ENCODE measurements around the gene CFAP61.
A peak's percentile ranks its signal among the peaks of the same experiment; 100 is the strongest.
"Not testable (repeated sequence)": the region's sequence is repeated elsewhere in the genome, so short reads cannot be mapped to it uniquely, and the experiment has no call there.

The CFAP61 gene

GRCh38 chr20:20052074-20052970 is at the start of gene CFAP61, which contains the start of gene CRNKL1:
TSS of gene CFAP61 (plus strand) at chr20:20052532. CDS start at chr20:20056654, 4,122 bp downstream.
TSS of gene CRNKL1 (minus strand) at chr20:20052466. CDS start at chr20:20052342, 124 bp downstream.
- DNase-seq (ENCODE audit: low read depth), result peak; percentile 93

- DNase-seq (ENCODE audit: low read depth), result no peak
These were observed 49.0 kb upstream of the CFAP61 start for GRCh38 chr20:20003031-20003954.

GRCh38 chr20:20003955-20004322 is 48.4 kb upstream of the CFAP61 start:
- DNase-seq (ENCODE audit: low read depth), result not testable (repeated sequence)

GRCh38 chr20:20005342-20005741 is 47.0 kb upstream of the CFAP61 start:
- DNase-seq (ENCODE audit: low read depth), result no peak

GRCh38 chr20:20009784-20010253 is 42.5 kb upstream of the CFAP61 start:
- no peak for DNase-seq (ENCODE audit: low read depth)

- DNase-seq (ENCODE audit: low read depth), result no peak
These were observed 41.5 kb upstream of the CFAP61 start for GRCh38 chr20:20010639-20011500.

GRCh38 chr20:20012541-20012940 is 39.8 kb upstream of the CFAP61 start:
- DNase-seq (ENCODE audit: low read depth), result no peak

- no peak for DNase-seq (ENCODE audit: low read depth)
These were observed 37.7 kb upstream of the CFAP61 start for GRCh38 chr20:20014659-20015058.

GRCh38 chr20:20017001-20017843 is 35.1 kb upstream of the CFAP61 start, which contains the start of gene NAA20:
TSS of gene NAA20 (plus strand) at chr20:20017362. CDS start at chr20:20017397, 35 bp downstream.
- DNase-seq (ENCODE audit: low read depth), result peak; percentile 89

- DNase-seq (ENCODE audit: low read depth), result no peak
These were observed 34.5 kb upstream of the CFAP61 start for GRCh38 chr20:20017844-20018185.

- DNase-seq (ENCODE audit: low read depth), result no peak
These were observed 34.0 kb upstream of the CFAP61 start for GRCh38 chr20:20018366-20018765.

GRCh38 chr20:20019123-20019522 is 33.2 kb upstream of the CFAP61 start:
- DNase-seq (ENCODE audit: low read depth), result no peak

- DNase-seq (ENCODE audit: low read depth), result no peak
These were observed 31.4 kb upstream of the CFAP61 start for GRCh38 chr20:20020908-20021307.

GRCh38 chr20:20021835-20022234 is 30.5 kb upstream of the CFAP61 start:
- no peak for DNase-seq (ENCODE audit: low read depth)

- no peak for DNase-seq (ENCODE audit: low read depth)
These were observed 29.8 kb upstream of the CFAP61 start for GRCh38 chr20:20022498-20022897.

- DNase-seq (ENCODE audit: low read depth), result no peak
These were observed 28.9 kb upstream of the CFAP61 start for GRCh38 chr20:20023395-20023794.

GRCh38 chr20:20024942-20025341 is 27.4 kb upstream of the CFAP61 start:
- no peak for DNase-seq (ENCODE audit: low read depth)

GRCh38 chr20:20027284-20027683 is 25.0 kb upstream of the CFAP61 start:
- no peak for DNase-seq (ENCODE audit: low read depth)

- DNase-seq (ENCODE audit: low read depth), result no peak
These were observed 20.5 kb upstream of the CFAP61 start for GRCh38 chr20:20031790-20032189.

GRCh38 chr20:20034486-20034885 is 17.8 kb upstream of the CFAP61 start:
- DNase-seq (ENCODE audit: low read depth), result no peak

- no peak for DNase-seq (ENCODE audit: low read depth)
These were observed 15.6 kb upstream of the CFAP61 start for GRCh38 chr20:20036756-20037155.
